Natural killer cell (primary cell): Measurements from ENCODE around the gene IKZF3. TPM values are rescaled to one million over a fixed set of nuclear protein-coding genes. Genes with fewer than 3 reads are reported as not detected.
A peak's percentile ranks its signal among the peaks of the same experiment; 100 is the strongest.

ENCODE experiments used
- ATAC-seq, 3 donors: fragments of 150-1000 bp in 2 of 3; fragments of 200-7000 bp in 1 of 3; cut with Tn5 transposase; 1 replicate in 1 of 3; 2 replicates in 2 of 3; pipeline ENCODE4 v1.10.0; 2021; ENCODE audit warnings: mild to moderate bottlenecking in 2 of 3, moderate library complexity in 2 of 3
- DNase-seq, 2 donors: peaks; one replicate each; pipeline versions ENCODE4 v3.0.0 to v3.0.0-alpha.2; 2013 to 2021; ENCODE audit warnings: mixed read lengths in 1 of 2
- H3K27ac ChIP-seq: one replicate; pipeline ENCODE4 v1.5.1; 2013; ENCODE audit warnings: mild to moderate bottlenecking, low read length
- H3K27me3 ChIP-seq: one replicate; pipeline ENCODE4 v1.6.1; 2013; ENCODE audit warnings: low read length; ENCODE audit not compliant: control insufficient read depth, insufficient read depth
- H3K36me3 ChIP-seq: one replicate; pipeline ENCODE4 v1.6.1; 2013; ENCODE audit warnings: low read length; ENCODE audit not compliant: control insufficient read depth, insufficient read depth
- H3K4me1 ChIP-seq: one replicate; pipeline ENCODE4 v1.6.1; 2013; ENCODE audit warnings: low read length; ENCODE audit not compliant: control insufficient read depth, insufficient read depth
- H3K4me3 ChIP-seq: one replicate; pipeline ENCODE4 v1.5.1; 2013; ENCODE audit warnings: low read length
- H3K9me3 ChIP-seq: one replicate; pipeline ENCODE4 v1.6.1; 2013; ENCODE audit warnings: low read length; ENCODE audit not compliant: control insufficient read depth, insufficient read depth
- H3K27ac Mint-ChIP-seq, 2 donors: one replicate each; pipeline ENCODE4 v1.8.0; 2022; ENCODE audit warnings: mild to moderate bottlenecking in 2 of 2, mixed read lengths in 2 of 2, moderate library complexity in 1 of 2
- H3K27me3 Mint-ChIP-seq, 2 donors: one replicate each; pipeline ENCODE4 v1.8.0; 2022; ENCODE audit warnings: low read depth in 2 of 2, mixed read lengths in 2 of 2
- H3K36me3 Mint-ChIP-seq: one replicate; pipeline ENCODE4 v1.8.0; 2022; ENCODE audit warnings: mixed read lengths
- H3K4me1 Mint-ChIP-seq, 2 donors: one replicate each; pipeline ENCODE4 v1.8.0; 2022; ENCODE audit warnings: mixed read lengths in 2 of 2
- H3K4me3 Mint-ChIP-seq: one replicate; pipeline ENCODE4 v1.8.0; 2022; ENCODE audit warnings: mild to moderate bottlenecking, moderate library complexity, mixed read lengths
- H3K9me3 Mint-ChIP-seq, 2 donors: one replicate each; pipeline ENCODE4 v1.8.0; 2022; ENCODE audit warnings: mixed read lengths in 2 of 2
- CTCF ChIP-seq: fragments of 200-600 bp; IDR thresholded peaks from one replicate; pipeline ENCODE4 v1.8.0; 2022; ENCODE audit warnings: antibody characterized with exemption
- WGBS: methylation state at CpG from one replicate; pipeline ENCODE4 v1.1.7; 2013; ENCODE audit warnings: missing lambda C conversion rate; ENCODE audit not compliant: insufficient coverage; 5-methylcytosine and 5-hydroxymethylcytosine counted together
- intact Hi-C: fragments of 100-400 bp; cut with micrococcal nuclease; formaldehyde crosslinking; loops from one replicate; pipeline ENCODE4 v1.14.2; 2022
- total RNA-seq, 4 donors: library from RNA; stranded (reverse); fragments of 120-200 nt in 1 of 4; gene quantifications; one replicate each; pipeline versions ENCODE4 v1.2.3 to v1.2.4, GENCODE V29; 2013 to 2022

Gene IKZF3
- total RNA-seq, 3 donors from 2014 or later (not counting 1 experiment from before 2014, with no cell fraction given), result 134 to 162 (median 139) TPM

GRCh38 chr17:39735882-39736281, 128.2 kb downstream of the IKZF3 start:
- WGBS, result 75% methylated on average over 2 of the region's 2 CpGs
- Mint-ChIP-seq H3K36me3 (no peaks in the 10 kb centered on the region), H3K4me3 (no peak overlapping the region), H3K27ac (no peak overlapping the region), H3K4me1 (peaks cover 6 to 13% of the 10 kb centered on the region in 2 donors), H3K27me3 (peaks cover 18 to 27% of the 10 kb centered on the region in 2 donors), H3K9me3 (no peaks in the 10 kb centered on the region)
- ATAC-seq, result no peak
- Histone ChIP-seq H3K36me3 (no peaks in the 10 kb centered on the region), H3K9me3 (no peaks in the 10 kb centered on the region), H3K27ac (no peak overlapping the region), H3K4me1 (peaks cover 24% of the 10 kb centered on the region), H3K27me3 (peaks cover 21% of the 10 kb centered on the region), H3K4me3 (no peak overlapping the region)
- TF ChIP-seq CTCF, result no peak
- intact Hi-C loops, result loop anchor here (10.0 kb wide), 1 partner anchor 61 kb away; no protein-coding TSS in a partner anchor
- no peak for DNase-seq

GRCh38 chr17:39732586-39732985, 131.5 kb downstream of the IKZF3 start:
- Mint-ChIP-seq H3K9me3 (no peaks in the 10 kb centered on the region), H3K4me3 (peak overlapping the region; percentile 45), H3K27me3 (peaks cover 4 to 10% of the 10 kb centered on the region in 2 donors), H3K36me3 (no peaks in the 10 kb centered on the region), H3K27ac (no peak overlapping the region), H3K4me1 (peaks cover 13 to 23% of the 10 kb centered on the region in 2 donors)
- H3K9me3 ChIP-seq, result no peaks in the 10 kb centered on the region
- intact Hi-C loops, result loop anchor here (10.0 kb wide), 1 partner anchor 58 kb away; no protein-coding TSS in a partner anchor
- H3K4me1 ChIP-seq, result peaks cover 22% of the 10 kb centered on the region
- no peak for DNase-seq
- no peak for TF ChIP-seq CTCF
- H3K27ac ChIP-seq, result no peak overlapping the region
- ATAC-seq, result no peak
- peaks cover 2% of the 10 kb centered on the region for H3K27me3 ChIP-seq
- H3K4me3 ChIP-seq, result no peak overlapping the region
- 93% methylated on average over 3 of the region's 3 CpGs for WGBS
- peaks cover 18% of the 10 kb centered on the region for H3K36me3 ChIP-seq

GRCh38 chr17:39730095-39730921, 133.8 kb downstream of the IKZF3 start, which contains the start of gene MIEN1:
TSS of gene MIEN1 (minus strand) at chr17:39730532. CDS start at chr17:39730495, 37 bp downstream.
- Histone ChIP-seq H3K36me3 (peaks cover 28% of the 10 kb centered on the region), H3K4me3 (peak within 1 kb of the TSS; percentile 60), H3K4me1 (peaks cover 20% of the 10 kb centered on the region), H3K9me3 (no peaks in the 10 kb centered on the region), H3K27ac (peak within 1 kb of the TSS; percentile 86), H3K27me3 (no peaks in the 10 kb centered on the region)
- peak; percentile 90 for TF ChIP-seq CTCF
- intact Hi-C loops, result loop anchor here (2.0 to 10.0 kb wide), 2 partner anchors 56 to 134 kb away; partner anchors contain the start of gene IKZF3
- Mint-ChIP-seq H3K4me1 (peaks cover 18 to 41% of the 10 kb centered on the region in 2 donors), H3K27ac (peak within 1 kb of the TSS; percentile 89 to 96), H3K9me3 (no peaks in the 10 kb centered on the region), H3K4me3 (peak within 1 kb of the TSS; percentile 89), H3K36me3 (no peaks in the 10 kb centered on the region), H3K27me3 (no peaks in the 10 kb centered on the region)
- peak; percentile 95 to 99 for DNase-seq
- ATAC-seq, result peak; percentile 94 to 99 (median 95)
- WGBS, result under 1% methylated on average over 65 of the region's 65 CpGs
